GM21515 (cell line): ENCODE data around the gene NARS2.
A peak's percentile ranks its signal among the peaks of the same experiment; 100 is the strongest.
"Not testable (repeated sequence)": the region's sequence is repeated elsewhere in the genome, so short reads cannot be mapped to it uniquely, and the experiment has no call there.

ENCODE experiments used
- ATAC-seq: cut with Tn5 transposase; IDR thresholded peaks from one replicate; pipeline ENCODE4 v1.9.1; 2021; ENCODE audit not compliant: unreplicated experiment

The NARS2 gene

GRCh38 chr11:78547931-78548705, 26.5 kb downstream of the NARS2 start:
- ATAC-seq, result no peak

GRCh38 chr11:78542007-78542406, 32.7 kb downstream of the NARS2 start:
- no peak for ATAC-seq

- ATAC-seq, result no peak
Observed at GRCh38 chr11:78541537-78541936, 33.1 kb downstream of the NARS2 start.

GRCh38 chr11:78540256-78540655, 34.4 kb downstream of the NARS2 start:
- ATAC-seq, result no peak

GRCh38 chr11:78539506-78539905, 35.2 kb downstream of the NARS2 start:
- no peak for ATAC-seq

GRCh38 chr11:78536933-78537332, 37.7 kb downstream of the NARS2 start:
- ATAC-seq, result no peak

- no peak for ATAC-seq
Observed at GRCh38 chr11:78535920-78536319, 38.7 kb downstream of the NARS2 start.

- ATAC-seq, result no peak
Observed at GRCh38 chr11:78535027-78535426, 39.6 kb downstream of the NARS2 start.

GRCh38 chr11:78533399-78533798, 41.3 kb downstream of the NARS2 start:
- peak; percentile 66 for ATAC-seq

- peak; percentile 38 for ATAC-seq
Observed at GRCh38 chr11:78532991-78533390, 41.7 kb downstream of the NARS2 start.

GRCh38 chr11:78526497-78527146, 48.0 kb downstream of the NARS2 start:
- no peak for ATAC-seq

- ATAC-seq, result no peak
Observed at GRCh38 chr11:78525720-78526119, 48.9 kb downstream of the NARS2 start.

- no peak for ATAC-seq
Observed at GRCh38 chr11:78520230-78520629, 54.4 kb downstream of the NARS2 start.

GRCh38 chr11:78516281-78516680, 58.4 kb downstream of the NARS2 start:
- no peak for ATAC-seq

GRCh38 chr11:78514922-78515502, 59.7 kb downstream of the NARS2 start:
- ATAC-seq, result no peak

GRCh38 chr11:78513085-78513484, 61.6 kb downstream of the NARS2 start:
- ATAC-seq, result not testable (repeated sequence)

GRCh38 chr11:78510597-78510996, 64.1 kb downstream of the NARS2 start:
- ATAC-seq, result no peak

GRCh38 chr11:78510025-78510596, 64.6 kb downstream of the NARS2 start:
- ATAC-seq, result no peak

- no peak for ATAC-seq
Observed at GRCh38 chr11:78504708-78505107, 70.0 kb downstream of the NARS2 start.

- no peak for ATAC-seq
Observed at GRCh38 chr11:78504181-78504580, 70.5 kb downstream of the NARS2 start.

GRCh38 chr11:78499971-78500370, 74.7 kb downstream of the NARS2 start:
- ATAC-seq, result no peak

- ATAC-seq, result no peak
Observed at GRCh38 chr11:78497293-78497692, 77.4 kb downstream of the NARS2 start.
